ENCODE results near the gene TMC1. TPM values are rescaled to one million over a fixed set of nuclear protein-coding genes. Genes with fewer than 3 reads are reported as not detected.

TMC1 gene
- total RNA-seq, 1 experiment from 2014 or later = not detected

- Mint-ChIP-seq H3K4me1 (ENCODE audit: insufficient read depth, unreplicated experiment) (no peaks in the 10 kb centered on the region), H3K4me3 (ENCODE audit: unreplicated experiment) (no peak overlapping the region), H3K9me3 (ENCODE audit: unreplicated experiment) (no peaks in the 10 kb centered on the region), H3K36me3 (ENCODE audit: insufficient read depth, unreplicated experiment) (no peaks in the 10 kb centered on the region), H3K27me3 (ENCODE audit: insufficient read depth, unreplicated experiment) (peaks cover 29% of the 10 kb centered on the region), H3K27ac (ENCODE audit: low read depth, unreplicated experiment) (no peak overlapping the region)
- ChIA-PET POLR2A (interaction anchor here (0.6 to 0.7 kb wide), 2 partner anchors 305 to 403 kb away, joined by 3 to 4 read pairs; no protein-coding TSS in a partner anchor), CTCF (interaction anchor here (0.6 to 2.1 kb wide), 9 partner anchors 10 to 543 kb away, joined by 3 to 21 read pairs (median 3); no protein-coding TSS in a partner anchor)
- DNase-seq (ENCODE audit: unreplicated experiment) = no peak
- BruUV-seq (replicated peaks) = no TSS peak
- intact Hi-C loops (cut with micrococcal nuclease) = no loop called here
- TF ChIP-seq CTCF (IDR thresholded peaks at IDR 0.05; ENCODE audit: unreplicated experiment) = no peak
Measured at GRCh38 chr9:72763022-72763421, 241.6 kb downstream of the TMC1 start.

GRCh38 chr9:72769546-72769945, 248.1 kb downstream of the TMC1 start:
- ChIA-PET POLR2A (no interaction called here), CTCF (no interaction called here)
- H3K9me3 Mint-ChIP-seq (ENCODE audit: unreplicated experiment) = no peaks in the 10 kb centered on the region
- DNase-seq (ENCODE audit: unreplicated experiment) = no peak
- no peaks in the 10 kb centered on the region for H3K27me3 Mint-ChIP-seq (ENCODE audit: insufficient read depth, unreplicated experiment)
- no TSS peak for BruUV-seq (replicated peaks)
- no peaks in the 10 kb centered on the region for H3K36me3 Mint-ChIP-seq (ENCODE audit: insufficient read depth, unreplicated experiment)
- intact Hi-C loops (cut with micrococcal nuclease) = no loop called here
- TF ChIP-seq CTCF (IDR thresholded peaks at IDR 0.05; ENCODE audit: unreplicated experiment) = no peak
- no peak overlapping the region for H3K4me3 Mint-ChIP-seq (ENCODE audit: unreplicated experiment)
- H3K27ac Mint-ChIP-seq (ENCODE audit: low read depth, unreplicated experiment) = no peak overlapping the region
- H3K4me1 Mint-ChIP-seq (ENCODE audit: insufficient read depth, unreplicated experiment) = no peaks in the 10 kb centered on the region

- no peaks in the 10 kb centered on the region for H3K9me3 Mint-ChIP-seq (ENCODE audit: unreplicated experiment)
- H3K27ac Mint-ChIP-seq (ENCODE audit: low read depth, unreplicated experiment) = no peak overlapping the region
- no peak overlapping the region for H3K4me3 Mint-ChIP-seq (ENCODE audit: unreplicated experiment)
- no peak for TF ChIP-seq CTCF (IDR thresholded peaks at IDR 0.05; ENCODE audit: unreplicated experiment)
- H3K36me3 Mint-ChIP-seq (ENCODE audit: insufficient read depth, unreplicated experiment) = no peaks in the 10 kb centered on the region
- no TSS peak for BruUV-seq (replicated peaks)
- ChIA-PET POLR2A (interaction anchor here (1.2 kb wide), 1 partner anchor 21 kb away, joined by 4 read pairs; no protein-coding TSS in a partner anchor), CTCF (interaction anchor here (0.6 to 1.1 kb wide), 5 partner anchors 19 to 63 kb away, joined by 3 to 4 read pairs (median 3); no protein-coding TSS in a partner anchor)
- no peaks in the 10 kb centered on the region for H3K4me1 Mint-ChIP-seq (ENCODE audit: insufficient read depth, unreplicated experiment)
- no peak for DNase-seq (ENCODE audit: unreplicated experiment)
- intact Hi-C loops (cut with micrococcal nuclease) = no loop called here
- no peaks in the 10 kb centered on the region for H3K27me3 Mint-ChIP-seq (ENCODE audit: insufficient read depth, unreplicated experiment)
Measured at GRCh38 chr9:72772661-72773060, 251.3 kb downstream of the TMC1 start.

GRCh38 chr9:72773570-72773969, 252.2 kb downstream of the TMC1 start:
- no peaks in the 10 kb centered on the region for H3K27me3 Mint-ChIP-seq (ENCODE audit: insufficient read depth, unreplicated experiment)
- H3K4me3 Mint-ChIP-seq (ENCODE audit: unreplicated experiment) = no peak overlapping the region
- H3K9me3 Mint-ChIP-seq (ENCODE audit: unreplicated experiment) = no peaks in the 10 kb centered on the region
- intact Hi-C loops (cut with micrococcal nuclease) = no loop called here
- H3K4me1 Mint-ChIP-seq (ENCODE audit: insufficient read depth, unreplicated experiment) = no peaks in the 10 kb centered on the region
- DNase-seq (ENCODE audit: unreplicated experiment) = no peak
- CTCF ChIA-PET = interaction anchor here (1.1 kb wide), 2 partner anchors 21 to 36 kb away, joined by 3 to 4 read pairs; no protein-coding TSS in a partner anchor
- H3K36me3 Mint-ChIP-seq (ENCODE audit: insufficient read depth, unreplicated experiment) = no peaks in the 10 kb centered on the region
- no peak for TF ChIP-seq CTCF (IDR thresholded peaks at IDR 0.05; ENCODE audit: unreplicated experiment)
- POLR2A ChIA-PET = interaction anchor here (0.7 to 1.2 kb wide), 2 partner anchors 21 to 100 kb away, joined by 3 to 4 read pairs; no protein-coding TSS in a partner anchor
- BruUV-seq (replicated peaks) = no TSS peak
- no peak overlapping the region for H3K27ac Mint-ChIP-seq (ENCODE audit: low read depth, unreplicated experiment)
